Measurements from ENCODE around the gene ABHD12. TPM values are rescaled to one million over a fixed set of nuclear protein-coding genes. Genes with fewer than 3 reads are reported as not detected.

The ABHD12 gene
- polyA plus RNA-seq, 4 donors: 51.8 to 66.4 (median 59.3) TPM

Other genes with a start within 250 kb of the ABHD12 start
- gene ENTPD6, start 195.1 kb downstream of the ABHD12 start, polyA plus RNA-seq (ENCODE audit: insufficient read length in 4 of 4): 10 to 100 TPM; 39.5 to 47.1 (median 41.3) TPM
- gene PYGB, start 142.8 kb downstream of the ABHD12 start, polyA plus RNA-seq (ENCODE audit: insufficient read length in 4 of 4): 10 to 100 TPM; 43.4 to 49.5 (median 47.8) TPM
- gene GINS1, start 16.8 kb upstream of the ABHD12 start, polyA plus RNA-seq (ENCODE audit: insufficient read length in 4 of 4): 10 to 100 TPM; 17.2 to 22.4 (median 21.0) TPM
- gene NINL, start 194.7 kb upstream of the ABHD12 start, polyA plus RNA-seq (ENCODE audit: insufficient read length in 4 of 4): 10 to 100 TPM; 35.5 to 45.0 (median 40.0) TPM
- gene NANP, start 233.2 kb upstream of the ABHD12 start, polyA plus RNA-seq (ENCODE audit: insufficient read length in 4 of 4): 1 to 10 TPM; 5.0 to 7.7 (median 7.4) TPM